Endometrium (tissue), 2 donors: ENCODE results near the gene PRR33.

ENCODE experiments used
- FAIRE-seq: peaks from 2 replicates; lab custom pipeline; 2012; peaks lifted over from hg19 to GRCh38; lab: Jason Lieb, UNC
- donor health status: control.
- donor health status: control.

PRR33 gene

GRCh38 chr11:1862588-1863351 is 28.9 kb downstream of the PRR33 start:
- FAIRE-seq, result no peak

- FAIRE-seq, result no peak
Observed at GRCh38 chr11:1861435-1862411, 30.0 kb downstream of the PRR33 start.

GRCh38 chr11:1860108-1860507 is 31.6 kb downstream of the PRR33 start:
- FAIRE-seq, result no peak

- no peak for FAIRE-seq
Observed at GRCh38 chr11:1859004-1859403, 32.7 kb downstream of the PRR33 start.

GRCh38 chr11:1858576-1858975 is 33.1 kb downstream of the PRR33 start:
- no peak for FAIRE-seq

DNA sequence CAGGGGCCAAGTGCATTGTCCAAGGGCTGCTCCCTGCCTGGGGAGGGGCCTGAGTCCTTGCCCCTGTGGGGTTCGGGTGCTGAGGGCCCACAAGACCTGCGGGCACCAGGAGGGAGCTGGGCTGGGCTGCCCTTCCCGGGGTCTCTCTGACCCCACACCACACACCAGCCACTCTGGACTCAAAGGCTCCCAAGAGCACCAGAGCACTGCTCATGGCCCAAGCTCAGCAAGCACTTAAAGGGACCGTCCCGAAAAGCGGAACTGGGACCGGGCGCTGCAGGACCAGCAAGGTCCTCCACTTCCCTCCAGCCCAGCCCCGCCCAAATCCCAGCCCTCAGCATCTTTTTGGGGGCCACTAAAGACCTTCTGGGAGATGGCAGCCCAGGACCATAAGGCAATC is 33.5 kb downstream of the PRR33 start:
- FAIRE-seq, result no peak

GRCh38 chr11:1857064-1857463 is 34.6 kb downstream of the PRR33 start:
- FAIRE-seq, result no peak

DNA sequence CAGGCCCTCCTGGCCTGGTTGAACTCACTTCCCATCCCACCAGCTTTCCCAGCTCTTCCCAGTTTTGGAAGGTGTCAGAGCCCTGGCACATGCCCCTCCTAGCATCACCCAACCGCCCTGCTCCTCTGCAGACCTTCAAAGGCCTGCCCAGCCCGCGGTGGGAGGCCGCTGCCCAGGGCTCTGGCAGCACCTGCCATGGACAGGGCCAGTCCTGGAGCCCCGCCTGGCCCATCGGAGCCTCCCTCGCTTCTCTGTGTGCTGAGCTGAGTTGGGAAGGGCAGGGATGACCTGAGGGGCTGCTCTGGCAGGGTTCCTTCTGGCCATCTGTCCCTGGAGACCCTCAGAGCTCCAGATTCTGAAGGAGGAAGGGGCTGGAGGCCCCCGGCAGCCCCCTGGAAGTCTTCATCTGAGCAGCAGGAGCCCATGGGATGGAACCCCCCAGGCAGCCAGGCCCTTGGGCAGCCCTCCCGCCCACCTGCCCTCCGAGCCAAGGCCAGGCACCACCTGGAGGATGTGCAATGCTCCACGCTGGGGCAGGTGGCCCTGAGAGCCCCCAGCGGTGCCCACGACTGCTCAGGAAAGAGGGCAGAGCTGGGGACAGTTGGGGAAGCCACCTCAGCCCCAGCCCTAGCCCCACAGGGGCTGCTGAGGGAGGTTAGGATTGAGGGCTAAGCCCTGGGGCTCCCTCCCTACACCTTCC is 35.2 kb downstream of the PRR33 start:
- FAIRE-seq, result no peak

GRCh38 chr11:1855886-1856265 is 35.8 kb downstream of the PRR33 start:
- FAIRE-seq, result no peak

DNA sequence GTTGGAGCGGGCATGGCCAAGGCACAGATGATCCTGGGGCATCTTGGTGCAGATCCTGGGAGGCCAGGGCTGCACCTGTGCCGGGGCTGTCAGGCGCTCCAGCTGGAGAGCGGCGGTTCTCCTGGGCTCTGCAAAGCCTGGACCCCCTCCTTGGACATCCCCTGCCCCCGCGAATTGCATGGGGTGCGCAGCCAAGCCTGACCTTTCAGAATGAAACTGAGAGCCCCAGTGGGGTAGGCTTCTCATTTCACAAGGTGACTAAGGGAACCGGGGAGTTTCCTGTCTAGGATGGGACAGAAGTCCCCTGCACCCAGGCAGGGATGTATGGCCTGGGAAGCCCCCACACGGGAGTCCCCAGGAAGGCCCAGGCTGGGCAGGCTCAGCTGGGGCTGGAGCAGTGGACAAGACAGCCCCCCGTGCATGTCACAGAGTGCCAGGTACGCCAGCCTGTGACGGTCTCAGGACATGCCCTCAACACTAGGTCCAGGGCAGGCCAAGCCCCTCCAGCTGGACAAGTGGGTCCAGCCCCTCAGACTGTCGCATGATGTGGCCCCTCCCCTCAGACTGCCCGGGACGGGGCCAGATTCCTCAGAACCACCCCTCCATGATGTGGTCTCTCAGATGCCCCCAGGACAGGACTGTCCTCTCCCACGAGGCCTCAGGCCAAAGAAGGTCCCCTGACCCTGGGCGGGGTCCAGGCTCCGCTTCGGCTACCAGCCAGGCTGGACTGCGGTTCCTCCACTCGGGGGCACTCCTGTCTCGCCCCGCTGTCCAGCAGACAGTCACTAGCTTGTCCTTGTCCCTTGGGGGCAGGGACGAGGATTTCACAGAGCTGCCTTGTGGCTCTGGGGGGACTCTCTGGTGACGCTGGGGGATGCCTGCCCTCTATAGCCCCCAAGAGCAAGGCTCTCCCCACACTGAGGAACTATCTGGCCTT is 36.5 kb downstream of the PRR33 start:
- no peak for FAIRE-seq

DNA sequence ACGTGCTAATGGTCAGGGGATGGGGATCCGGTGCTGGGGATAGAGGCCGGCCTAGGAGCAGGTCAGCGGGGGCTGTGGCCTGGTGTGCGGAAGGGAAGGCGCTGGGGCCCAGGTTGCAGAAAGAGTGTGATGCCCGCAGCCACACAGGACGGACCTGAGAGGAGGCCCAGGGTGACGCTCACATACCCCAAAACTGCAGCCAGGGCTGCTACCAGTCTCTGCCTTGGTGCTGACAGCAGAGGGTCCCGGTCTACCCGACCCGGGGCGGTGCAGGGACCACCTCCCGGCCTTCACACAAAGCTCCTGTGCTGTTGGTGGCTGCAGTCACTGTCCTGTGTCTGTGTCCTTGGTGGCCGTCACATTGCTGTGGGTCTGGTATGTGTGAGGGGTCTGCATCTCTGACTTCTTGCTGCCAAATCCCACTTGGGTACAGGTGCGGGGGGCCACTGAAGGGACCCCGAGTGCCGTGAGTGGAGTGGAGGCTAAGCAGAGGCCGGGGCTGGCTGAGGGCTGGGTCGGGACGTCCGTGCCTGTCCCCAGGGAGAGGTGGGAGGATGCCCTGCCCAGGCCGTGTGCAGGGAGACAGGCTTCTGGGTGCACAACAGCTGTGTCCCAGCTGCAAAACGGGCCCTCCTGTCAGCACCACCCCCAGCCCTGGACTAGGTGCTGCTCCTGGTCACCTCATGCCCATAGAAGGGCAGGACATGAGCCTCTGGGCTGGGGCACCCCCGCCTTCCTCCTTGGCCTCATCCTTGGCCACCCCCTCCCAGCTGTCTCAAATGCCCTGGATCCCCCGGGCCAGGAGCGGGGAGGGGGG is 37.4 kb downstream of the PRR33 start:
- FAIRE-seq, result no peak

DNA sequence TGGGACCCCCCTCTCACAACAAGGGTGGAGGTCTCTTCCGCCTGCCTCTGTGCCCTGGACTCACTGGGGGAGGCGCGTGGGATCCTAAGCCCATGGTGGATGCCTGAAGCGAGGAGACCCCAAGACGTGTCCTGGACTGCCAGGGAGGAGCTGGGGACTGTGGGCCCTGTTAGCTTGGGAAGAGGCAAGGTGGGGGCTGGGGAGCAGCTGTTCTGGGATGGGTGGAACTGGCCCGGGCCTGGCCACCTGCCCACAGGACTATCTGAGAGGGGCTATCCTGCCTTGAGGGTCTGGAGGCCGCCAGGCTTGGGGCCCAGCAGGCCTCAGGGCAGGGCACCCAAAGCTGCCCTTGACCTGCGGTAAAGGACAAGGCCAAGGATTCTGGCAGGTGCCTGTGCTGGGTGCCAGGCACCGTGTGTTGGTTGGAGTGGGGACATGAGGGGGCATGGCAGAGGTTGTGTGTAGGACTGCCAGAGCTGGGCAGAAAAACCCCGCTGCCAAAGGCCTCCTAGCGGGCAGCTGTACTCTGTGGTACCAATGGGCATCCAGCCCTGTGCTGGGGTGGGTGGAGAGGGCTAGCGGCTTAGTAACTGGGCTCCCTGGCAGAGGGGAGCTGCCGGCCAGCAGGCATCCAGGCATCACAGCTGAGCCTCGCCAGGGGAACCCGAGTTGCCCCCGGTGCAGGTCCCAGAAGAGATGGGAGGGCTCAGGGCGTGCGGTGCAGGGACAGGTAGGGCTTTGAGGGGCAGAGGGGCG is 38.1 kb downstream of the PRR33 start:
- no peak for FAIRE-seq

GRCh38 chr11:1852877-1853276 is 38.8 kb downstream of the PRR33 start, which contains the start of gene LSP1:
Gene LSP1, plus strand, starts transcription at chr11:1853084. Its CDS starts 61 bp downstream, at chr11:1853145.
- FAIRE-seq, result no peak

- no peak for FAIRE-seq
Observed at GRCh38 chr11:1852271-1852876, 39.3 kb downstream of the PRR33 start.

- FAIRE-seq, result no peak
Observed at GRCh38 chr11:1851468-1852180, 40.1 kb downstream of the PRR33 start.

GRCh38 chr11:1848640-1849430 is 42.9 kb downstream of the PRR33 start:
- FAIRE-seq, result no peak

DNA sequence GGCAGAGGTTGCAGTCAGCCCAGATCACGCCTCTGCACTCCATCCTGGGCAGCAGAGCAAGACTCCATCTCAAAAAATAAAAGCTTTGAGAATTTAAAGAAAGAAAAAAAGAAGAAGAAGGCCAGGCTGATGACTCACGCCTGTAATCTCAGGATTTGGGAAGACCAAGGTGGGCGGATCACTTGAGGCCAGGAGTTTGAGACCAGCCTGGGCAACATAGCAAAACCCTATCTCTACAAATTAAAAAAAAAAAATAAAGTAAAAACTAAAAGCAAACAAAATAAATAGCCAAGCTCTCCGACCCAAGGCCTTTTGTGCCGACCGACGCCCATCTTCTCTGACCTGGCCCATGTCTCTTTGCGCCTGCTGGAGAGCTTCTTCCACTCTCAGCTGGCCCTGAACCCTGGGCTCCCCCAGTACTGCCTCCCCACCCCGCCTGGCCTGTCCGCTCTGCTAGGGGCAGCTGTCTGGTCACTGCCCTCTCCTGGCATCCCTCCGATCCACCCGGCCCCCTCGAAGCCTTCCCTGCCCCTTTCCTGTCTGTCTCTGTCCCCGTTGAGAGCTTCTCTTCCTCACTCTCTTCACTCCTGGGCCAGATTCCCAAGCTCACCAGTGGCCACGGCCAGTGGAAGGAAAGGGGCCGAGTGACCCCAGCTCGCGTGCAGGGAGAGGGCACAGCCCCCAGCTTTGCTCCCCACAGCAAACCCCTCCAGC is 43.6 kb downstream of the PRR33 start:
- no peak for FAIRE-seq
